IPS-NIHi7 (cell line): ENCODE data around the gene TRABD2B.

ENCODE experiments used
- DNase-seq: peaks from one replicate; pipeline ENCODE4 v3.0.0; 2012; ENCODE audit warnings: mixed read lengths; ENCODE audit errors: extremely low spot score

TRABD2B gene

GRCh38 chr1:47725992-47726855, 271.0 kb downstream of the TRABD2B start:
- peak; percentile 90 for DNase-seq

GRCh38 chr1:47725511-47725991, 271.6 kb downstream of the TRABD2B start:
- DNase-seq = no peak

GRCh38 chr1:47725000-47725473, 272.1 kb downstream of the TRABD2B start:
- peak; percentile 67 for DNase-seq

GRCh38 chr1:47724432-47724999, 272.7 kb downstream of the TRABD2B start:
- no peak for DNase-seq

- no peak for DNase-seq
These were observed 274.1 kb downstream of the TRABD2B start for GRCh38 chr1:47722909-47723580.

DNA sequence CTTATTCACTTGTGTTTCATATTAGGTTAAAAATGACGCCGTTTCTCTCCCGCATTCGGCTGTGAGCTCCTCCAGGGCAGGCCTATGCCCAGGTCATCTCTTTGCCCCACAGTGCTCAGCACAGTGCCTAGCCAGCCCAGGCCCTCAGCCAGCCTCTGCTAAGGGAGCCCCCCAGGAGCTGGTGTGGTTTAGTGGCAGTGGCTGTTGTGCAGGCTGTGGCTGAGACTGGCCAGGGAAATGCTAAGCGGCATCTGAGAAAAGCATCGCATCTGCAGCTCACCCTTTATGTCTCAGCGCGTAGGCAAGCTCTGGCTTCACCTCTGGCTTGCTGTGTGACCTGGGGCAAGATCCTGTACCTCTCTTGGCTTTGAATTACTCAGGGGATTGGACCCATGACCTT, 275.1 kb downstream of the TRABD2B start:
- no peak for DNase-seq

DNA sequence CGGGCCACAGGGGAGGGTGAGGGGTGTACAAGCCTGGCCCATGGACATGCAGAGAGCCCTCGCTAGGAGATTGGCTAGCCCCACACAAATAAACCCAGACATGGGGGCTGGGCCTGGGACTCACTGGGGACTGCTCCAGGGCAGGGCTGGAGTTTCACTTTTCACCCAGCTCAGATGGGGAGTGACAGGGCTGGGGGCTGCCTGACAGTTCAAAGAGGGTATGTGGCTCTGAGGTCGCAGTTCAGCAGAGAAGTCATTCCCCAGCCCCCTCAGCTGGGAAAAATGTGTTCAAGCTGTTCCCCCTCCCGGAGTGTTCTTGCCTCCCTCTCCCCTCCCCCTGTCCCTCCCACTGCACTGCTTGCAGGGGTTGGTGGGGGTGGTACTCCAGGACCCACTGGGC, 277.1 kb downstream of the TRABD2B start:
- no peak for DNase-seq

DNA sequence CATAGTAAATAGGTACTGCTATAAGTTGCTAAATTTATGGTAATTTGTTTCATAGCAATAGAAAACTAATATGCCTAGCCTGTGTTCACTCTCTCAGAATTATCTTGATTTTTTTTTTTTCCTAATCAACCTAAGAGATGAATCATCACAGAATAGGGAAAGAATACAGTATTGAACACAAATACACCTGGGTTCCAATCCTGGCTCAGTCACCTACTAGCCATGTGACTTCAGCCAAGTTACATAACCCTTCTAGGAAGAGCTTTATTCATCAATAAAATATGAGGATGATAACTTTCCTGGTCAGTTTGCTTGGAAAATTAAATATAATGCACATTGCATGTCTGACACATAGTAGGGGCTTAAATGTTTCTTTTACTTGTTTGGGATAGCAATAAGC, 279.8 kb downstream of the TRABD2B start:
- no peak for DNase-seq

GRCh38 chr1:47713975-47714767, 283.0 kb downstream of the TRABD2B start:
- DNase-seq = no peak

DNA sequence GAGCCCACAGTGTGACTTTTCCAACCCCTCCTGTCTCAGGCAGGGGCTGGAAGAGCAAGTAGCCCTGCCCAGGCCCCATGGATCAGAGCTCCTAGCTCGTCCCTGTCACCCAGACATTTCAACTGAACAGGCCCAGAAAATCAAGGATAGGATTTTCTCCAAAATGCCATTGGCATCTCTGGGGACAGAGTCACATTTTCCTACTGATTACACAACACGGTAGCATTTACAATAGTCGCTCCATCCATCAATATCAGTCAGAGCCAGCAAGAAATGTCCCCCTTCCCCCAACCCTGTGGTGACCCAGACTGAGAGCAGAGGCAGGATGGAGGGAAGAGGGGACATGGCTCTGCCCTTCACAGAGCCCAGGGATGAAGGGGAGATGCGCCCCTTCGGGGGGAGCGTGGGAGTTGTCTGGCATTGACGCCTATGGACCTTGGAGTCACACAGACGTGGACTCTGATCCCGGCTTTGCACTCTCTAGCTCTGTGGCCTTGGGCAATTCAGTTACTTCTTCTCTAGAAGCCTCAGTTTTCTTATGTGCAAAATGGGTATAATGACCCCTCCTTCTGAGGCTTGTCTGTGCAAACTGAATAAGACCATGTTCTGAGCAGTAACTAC, 283.7 kb downstream of the TRABD2B start:
- DNase-seq = no peak

- no peak for DNase-seq
These were observed 284.4 kb downstream of the TRABD2B start for GRCh38 chr1:47712596-47713299.

GRCh38 chr1:47711848-47712492, 285.2 kb downstream of the TRABD2B start:
- no peak for DNase-seq

- no peak for DNase-seq
These were observed 285.9 kb downstream of the TRABD2B start for GRCh38 chr1:47711184-47711847.
